Measurements from ENCODE around the gene RINL.

The RINL gene

GRCh38 chr19:38917516-38917915 lies 39.4 kb upstream of the RINL start:
- no peak for TF ChIP-seq Cebpa-rat (IDR thresholded peaks at IDR 0.05)
- no peak overlapping the region for H3K27ac ChIP-seq
- H3K9ac ChIP-seq: 0 out of 2 replicates have a peak overlapping the region, but pooled peaks have one; percentile 2
- H3K4me2 ChIP-seq: no peak overlapping the region
- no peaks in the 10 kb centered on the region for H3K9me3 ChIP-seq
- no peak overlapping the region for H3K4me3 ChIP-seq
- H4K20me1 ChIP-seq: no peaks in the 10 kb centered on the region
- H3K27me3 ChIP-seq: no peaks in the 10 kb centered on the region
- H3K4me1 ChIP-seq: peaks cover 10% of the 10 kb centered on the region; the same call in 1 of the 2 replicates
- peaks cover 34% of the 10 kb centered on the region for H3K36me3 ChIP-seq

DNA sequence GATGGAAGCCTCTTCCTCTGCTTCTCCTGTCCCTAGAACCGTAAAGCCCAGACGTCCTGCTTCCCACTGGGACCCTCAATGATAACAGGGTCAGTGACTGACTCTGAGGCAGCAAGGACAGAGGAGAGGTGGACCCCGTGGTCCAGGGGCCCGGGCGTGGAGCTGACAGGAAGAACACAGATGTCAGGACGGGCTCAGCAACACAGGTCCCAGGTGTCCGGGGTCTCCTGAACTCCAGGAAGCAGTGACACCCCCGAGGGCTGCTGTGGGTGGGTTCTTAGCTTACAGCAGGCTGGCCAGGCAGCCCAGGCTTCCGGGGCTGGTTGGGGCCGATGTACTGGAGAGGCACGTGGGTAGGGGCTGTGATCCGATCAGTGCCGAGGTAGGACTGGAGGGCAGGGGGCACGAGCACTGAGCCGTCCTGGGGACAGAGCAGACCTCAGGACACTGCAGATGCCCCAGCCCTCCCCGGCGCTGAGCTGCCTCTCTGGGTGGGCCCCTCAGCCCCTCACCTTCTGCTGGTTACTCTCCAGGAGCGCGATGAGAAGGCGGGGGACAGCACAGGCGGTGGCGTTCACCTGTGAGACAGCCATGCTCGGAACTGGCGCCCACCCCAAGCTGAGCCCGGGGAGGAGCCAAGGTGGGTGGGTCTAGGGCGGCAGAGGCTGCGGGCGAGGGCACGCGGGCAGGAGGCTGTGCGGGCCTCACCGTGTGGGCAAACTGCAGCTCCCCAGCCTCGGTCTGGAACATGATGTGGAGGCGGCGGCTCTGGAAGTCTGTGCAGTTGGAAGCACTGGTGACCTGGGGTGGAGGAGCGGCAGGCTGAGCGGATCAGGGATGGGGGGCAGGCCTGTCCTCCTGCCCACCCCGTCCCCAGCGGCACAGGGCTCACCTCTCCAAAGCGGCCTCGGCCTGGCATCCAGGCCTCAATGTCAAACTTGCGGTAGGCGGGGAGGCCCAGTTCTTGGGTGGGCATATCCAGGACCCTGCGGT lies 37.5 kb upstream of the RINL start:
- peaks cover 20% of the 10 kb centered on the region; the same call in 1 of the 2 replicates for H3K36me3 ChIP-seq
- H3K4me2 ChIP-seq: no peak overlapping the region
- no peak overlapping the region for H3K9ac ChIP-seq
- no peaks in the 10 kb centered on the region for H4K20me1 ChIP-seq
- no peak for TF ChIP-seq Cebpa-rat (IDR thresholded peaks at IDR 0.05)
- no peaks in the 10 kb centered on the region for H3K9me3 ChIP-seq
- peaks cover 11% of the 10 kb centered on the region; the same call in 1 of the 2 replicates for H3K4me1 ChIP-seq
- H3K27me3 ChIP-seq: no peaks in the 10 kb centered on the region
- peak overlapping the region; percentile 9; the same call in 1 of the 2 replicates for H3K27ac ChIP-seq
- H3K4me3 ChIP-seq: no peak overlapping the region

DNA sequence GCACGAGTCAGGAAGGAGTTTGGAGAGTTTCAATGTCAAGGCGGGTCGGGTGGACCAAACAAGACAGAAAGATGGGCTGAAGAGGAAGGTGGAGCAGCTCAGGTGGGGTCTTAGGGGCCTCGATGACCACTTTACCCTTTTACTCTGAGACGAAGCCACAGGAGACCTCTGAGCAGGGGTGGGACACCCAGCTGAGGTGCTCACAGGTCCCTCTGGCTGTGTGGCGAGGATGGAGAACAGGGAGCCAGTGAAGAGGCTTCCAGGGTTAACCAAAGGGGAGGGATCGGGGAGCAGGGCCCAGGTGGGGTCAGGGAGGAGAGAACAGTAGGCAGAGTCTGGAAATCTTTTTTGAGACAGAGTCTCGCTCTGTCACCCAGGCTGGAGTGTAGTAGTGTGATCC lies 35.9 kb upstream of the RINL start:
- no peak overlapping the region for H3K27ac ChIP-seq
- no peaks in the 10 kb centered on the region for H3K9me3 ChIP-seq
- H3K4me3 ChIP-seq: no peak overlapping the region
- H3K27me3 ChIP-seq: no peaks in the 10 kb centered on the region
- H3K9ac ChIP-seq: no peak overlapping the region
- H4K20me1 ChIP-seq: no peaks in the 10 kb centered on the region
- peaks cover 23% of the 10 kb centered on the region for H3K36me3 ChIP-seq
- H3K4me2 ChIP-seq: no peak overlapping the region
- H3K4me1 ChIP-seq: peaks cover 11% of the 10 kb centered on the region; the same call in 1 of the 2 replicates
- TF ChIP-seq Cebpa-rat (IDR thresholded peaks at IDR 0.05): no peak

- TF ChIP-seq Cebpa-rat (IDR thresholded peaks at IDR 0.05): no peak
- Histone ChIP-seq H3K27ac (0 out of 2 replicates have a peak overlapping the region, but pooled peaks have one; percentile 13), H3K4me3 (no peak overlapping the region)
Observed at GRCh38 chr19:38912600-38913514, 34.8 kb upstream of the RINL start.

DNA sequence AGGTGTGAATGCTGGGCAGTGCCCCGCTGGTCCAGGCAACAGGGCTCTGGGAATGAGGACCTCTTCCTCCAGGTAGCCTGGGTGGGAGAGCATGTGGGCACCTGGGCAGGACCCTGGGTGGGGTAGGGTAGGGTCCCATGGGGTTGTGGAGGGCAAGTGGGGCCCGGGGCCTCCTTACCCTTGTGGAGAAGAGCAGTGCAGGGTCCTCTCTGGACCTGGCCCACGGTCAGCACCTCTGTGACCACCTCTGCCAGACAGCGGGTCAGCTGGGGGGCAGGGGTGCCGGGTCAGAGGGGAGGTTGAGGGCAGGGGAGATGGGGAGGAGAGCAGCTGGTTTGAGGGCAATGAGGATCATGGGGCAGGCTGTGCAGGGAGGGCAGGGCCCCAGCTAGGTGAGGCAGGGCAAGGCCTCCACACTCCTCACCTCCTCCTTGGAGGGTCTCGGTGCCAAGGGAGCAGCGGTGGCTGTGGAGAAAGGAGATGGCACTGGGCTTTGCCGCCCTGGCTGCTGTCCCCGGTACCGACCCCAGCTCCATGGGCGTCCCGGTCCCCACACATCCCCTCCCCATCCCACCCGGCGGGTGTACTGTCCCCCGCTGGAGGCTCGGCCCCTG lies 33.4 kb upstream of the RINL start:
- no peak overlapping the region for H3K27ac ChIP-seq
- H3K9ac ChIP-seq: no peak overlapping the region
- no peak overlapping the region for H3K4me3 ChIP-seq
- no peak overlapping the region for H3K4me2 ChIP-seq
- H3K4me1 ChIP-seq: peaks cover 11% of the 10 kb centered on the region; the same call in 1 of the 2 replicates
- no peak for TF ChIP-seq Cebpa-rat (IDR thresholded peaks at IDR 0.05)
- no peaks in the 10 kb centered on the region for H3K9me3 ChIP-seq
- H3K27me3 ChIP-seq: no peaks in the 10 kb centered on the region
- H4K20me1 ChIP-seq: no peaks in the 10 kb centered on the region
- peaks cover 46% of the 10 kb centered on the region for H3K36me3 ChIP-seq

More at GRCh38 chr19:38912600-38913514, 34.8 kb upstream of the RINL start:
- no peaks in the 10 kb centered on the region for H3K27me3 ChIP-seq
- H3K4me2 ChIP-seq: no peak overlapping the region
- peaks cover 33% of the 10 kb centered on the region for H3K36me3 ChIP-seq
- H3K9me3 ChIP-seq: no peaks in the 10 kb centered on the region
- peaks cover 11% of the 10 kb centered on the region; the same call in 1 of the 2 replicates for H3K4me1 ChIP-seq
- H4K20me1 ChIP-seq: no peaks in the 10 kb centered on the region
- H3K9ac ChIP-seq: 0 out of 2 replicates have a peak overlapping the region, but pooled peaks have one; percentile 3

DNA sequence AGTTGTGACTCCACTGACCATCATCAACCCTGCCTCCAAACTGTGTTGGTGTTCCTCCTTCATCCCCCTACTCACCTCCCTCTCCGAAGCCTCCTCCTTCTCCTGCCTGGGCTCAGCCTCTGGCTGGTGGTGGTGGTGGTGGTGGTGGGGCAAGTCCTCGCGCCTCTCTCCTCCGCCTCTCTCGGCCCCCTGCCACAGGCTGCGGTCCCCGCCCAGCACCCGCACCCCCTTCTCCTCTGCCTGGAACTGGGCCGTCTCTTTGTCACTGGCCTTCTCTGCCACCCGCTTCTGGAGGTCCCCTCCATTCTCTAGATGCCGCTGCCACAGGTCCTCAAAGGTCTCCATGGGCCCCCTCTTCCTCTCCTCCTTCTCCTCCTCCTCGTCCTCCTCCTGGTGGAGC lies 32.4 kb upstream of the RINL start:
- no peaks in the 10 kb centered on the region for H4K20me1 ChIP-seq
- no peak overlapping the region for H3K4me3 ChIP-seq
- no peak overlapping the region for H3K27ac ChIP-seq
- no peak for TF ChIP-seq Cebpa-rat (IDR thresholded peaks at IDR 0.05)
- no peak overlapping the region for H3K4me2 ChIP-seq
- no peaks in the 10 kb centered on the region for H3K9me3 ChIP-seq
- peaks cover 47% of the 10 kb centered on the region for H3K36me3 ChIP-seq
- no peak overlapping the region for H3K9ac ChIP-seq
- H3K27me3 ChIP-seq: no peaks in the 10 kb centered on the region
- H3K4me1 ChIP-seq: peaks cover 11% of the 10 kb centered on the region; the same call in 1 of the 2 replicates

- peaks cover 11% of the 10 kb centered on the region; the same call in 1 of the 2 replicates for H3K4me1 ChIP-seq
- H3K9me3 ChIP-seq: no peaks in the 10 kb centered on the region
- no peak for TF ChIP-seq Cebpa-rat (IDR thresholded peaks at IDR 0.05)
- H3K36me3 ChIP-seq: peaks cover 57% of the 10 kb centered on the region
- H3K27ac ChIP-seq: no peak overlapping the region
- H3K27me3 ChIP-seq: no peaks in the 10 kb centered on the region
- H3K4me2 ChIP-seq: no peak overlapping the region
- 0 out of 2 replicates have a peak, but pooled peaks cover 5% of the 10 kb centered on the region for H4K20me1 ChIP-seq
- no peak overlapping the region for H3K4me3 ChIP-seq
- H3K9ac ChIP-seq: no peak overlapping the region
Observed at GRCh38 chr19:38908911-38909310, 30.8 kb upstream of the RINL start.

DNA sequence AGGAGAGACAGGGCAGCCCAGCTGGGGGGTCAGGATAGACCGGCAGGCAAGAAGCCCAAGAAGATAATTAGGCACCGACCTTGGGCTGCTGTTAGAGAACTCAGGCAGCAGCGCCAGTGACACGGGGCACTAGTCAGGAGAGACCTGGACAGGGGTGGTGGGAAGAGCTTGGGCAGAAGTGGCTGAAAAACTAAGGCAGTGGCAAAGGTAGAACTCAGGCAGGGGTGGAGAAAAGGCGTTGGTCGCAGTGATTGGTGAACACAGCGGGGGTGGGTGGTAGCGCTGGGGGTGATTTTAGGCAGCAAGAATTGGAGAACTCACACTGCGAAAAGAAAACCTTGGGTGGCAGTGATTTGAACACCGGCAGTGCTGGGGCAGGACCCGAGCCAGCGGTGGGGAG lies 29.6 kb upstream of the RINL start:
- TF ChIP-seq Cebpa-rat (IDR thresholded peaks at IDR 0.05): no peak
- Histone ChIP-seq H3K4me1 (peaks cover 3% of the 10 kb centered on the region; the same call in 1 of the 2 replicates), H4K20me1 (0 out of 2 replicates have a peak, but pooled peaks cover 5% of the 10 kb centered on the region), H3K9ac (no peak overlapping the region), H3K4me3 (no peak overlapping the region), H3K27me3 (no peaks in the 10 kb centered on the region), H3K36me3 (peaks cover 61% of the 10 kb centered on the region), H3K4me2 (no peak overlapping the region), H3K9me3 (no peaks in the 10 kb centered on the region), H3K27ac (no peak overlapping the region)

DNA sequence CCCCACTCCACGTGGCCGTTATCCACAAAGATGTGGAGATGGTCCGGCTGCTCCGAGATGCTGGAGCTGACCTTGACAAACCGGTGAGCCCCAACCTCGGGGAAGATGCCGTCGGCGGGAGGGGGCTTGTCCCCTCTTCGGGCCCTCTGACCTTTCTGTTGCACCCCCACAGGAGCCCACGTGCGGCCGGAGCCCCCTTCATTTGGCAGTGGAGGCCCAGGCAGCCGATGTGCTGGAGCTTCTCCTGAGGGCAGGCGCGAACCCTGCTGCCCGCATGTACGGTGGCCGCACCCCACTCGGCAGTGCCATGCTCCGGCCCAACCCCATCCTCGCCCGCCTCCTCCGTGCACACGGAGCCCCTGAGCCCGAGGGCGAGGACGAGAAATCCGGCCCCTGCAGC lies 29.2 kb upstream of the RINL start:
- H4K20me1 ChIP-seq: 0 out of 2 replicates have a peak, but pooled peaks cover 5% of the 10 kb centered on the region
- peaks cover 61% of the 10 kb centered on the region for H3K36me3 ChIP-seq
- H3K9ac ChIP-seq: no peak overlapping the region
- TF ChIP-seq Cebpa-rat (IDR thresholded peaks at IDR 0.05): no peak
- no peaks in the 10 kb centered on the region for H3K27me3 ChIP-seq
- H3K4me1 ChIP-seq: no peaks in the 10 kb centered on the region
- no peak overlapping the region for H3K4me3 ChIP-seq
- no peaks in the 10 kb centered on the region for H3K9me3 ChIP-seq
- H3K4me2 ChIP-seq: no peak overlapping the region
- H3K27ac ChIP-seq: no peak overlapping the region
